Measurements from ENCODE around the gene MKNK2. TPM values are rescaled to one million over a fixed set of nuclear protein-coding genes. Genes with fewer than 3 reads are reported as not detected.
"Not testable (repeated sequence)": the region's sequence is repeated elsewhere in the genome, so short reads cannot be mapped to it uniquely, and the experiment has no call there.

Gene MKNK2
- total and polyA plus RNA-seq, 2 experiments from 2014 or later = 28.9 to 78.6 TPM

GRCh38 chr19:1991018-1991913, 59.8 kb downstream of the MKNK2 start:
- no peak overlapping the region for H3K9ac ChIP-seq
- no peaks in the 10 kb centered on the region for H3K4me1 ChIP-seq (ENCODE audit: insufficient read depth)
- H3K79me2 ChIP-seq (ENCODE audit: insufficient read depth) = no peaks in the 10 kb centered on the region
- H3K27ac ChIP-seq = no peak overlapping the region
- H3K9me3 ChIP-seq (ENCODE audit: low read depth) = no peaks in the 10 kb centered on the region
- no peak overlapping the region for H3K4me3 ChIP-seq
- H2AFZ ChIP-seq = no peak overlapping the region
- no peaks in the 10 kb centered on the region for H3F3A ChIP-seq (ENCODE audit: insufficient read depth)
- no peaks in the 10 kb centered on the region for H3K9me2 ChIP-seq (ENCODE audit: insufficient read depth)
- H3K4me2 ChIP-seq (ENCODE audit: unreplicated experiment) = no peak overlapping the region
- in situ Hi-C loops (cut with MboI) = no loop called here
- WGBS, 2 experiments (ENCODE audit: low coverage in 1 of 2, low lambda C conversion rate in 2 of 2, missing lambda C conversion rate in 2 of 2) = 86 to 87% methylated on average over 19 to 30 of the region's 30 CpGs
- H4K20me1 ChIP-seq (ENCODE audit: insufficient read depth) = no peaks in the 10 kb centered on the region
- TF ChIP-seq EZH2phosphoT487 (IDR thresholded peaks at IDR 0.05; ENCODE audit: insufficient read depth, low read depth) = no peak
- TF ChIP-seq EZH2 (IDR thresholded peaks at IDR 0.05; ENCODE audit: insufficient read depth, poor library complexity, severe bottlenecking) = no peak
- peaks cover 6% of the 10 kb centered on the region for H3K36me3 ChIP-seq (ENCODE audit: low read depth)
- no peaks in the 10 kb centered on the region for H3K27me3 ChIP-seq (replicated peaks; ENCODE audit: insufficient read depth)
- DNase-seq = no peak

DNA sequence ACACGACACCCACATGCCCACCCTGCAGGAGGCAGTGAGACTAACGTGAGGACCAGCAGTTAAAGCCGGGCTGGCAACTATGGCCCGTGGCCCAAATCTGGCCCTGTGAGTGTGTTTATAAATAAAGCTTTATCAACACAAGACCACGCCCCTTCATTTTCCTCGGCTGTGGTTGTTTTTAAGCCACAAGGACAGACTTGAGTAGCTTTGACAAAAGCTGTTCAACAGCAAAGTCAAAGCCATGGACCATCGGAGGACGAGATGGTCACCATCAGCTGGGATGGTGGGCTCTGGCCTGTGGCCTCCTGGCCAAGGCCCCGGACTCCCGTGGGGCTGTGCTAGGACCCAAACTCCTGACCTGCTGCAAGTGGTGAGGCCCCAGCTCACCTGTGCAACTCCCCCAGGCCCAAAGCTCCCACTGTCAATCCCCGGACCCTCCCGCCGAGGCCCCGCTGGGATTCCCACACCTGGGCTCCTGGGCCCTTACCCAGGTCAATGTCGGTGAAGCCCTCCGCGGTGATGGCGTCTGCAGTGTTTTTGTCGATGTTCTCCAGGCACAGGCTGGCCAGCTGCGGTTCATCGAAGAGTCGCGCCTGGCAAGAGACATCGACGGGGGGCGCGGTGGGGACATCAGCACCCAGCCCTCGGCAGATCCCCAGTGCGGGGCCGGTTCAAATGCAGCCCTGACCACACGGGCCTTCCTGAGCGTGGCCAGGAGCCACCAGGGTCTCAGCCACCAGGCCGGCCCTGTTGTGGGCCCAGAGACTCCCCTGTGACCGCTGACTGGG, 60.6 kb downstream of the MKNK2 start:
- no peaks in the 10 kb centered on the region for H3K4me1 ChIP-seq (ENCODE audit: insufficient read depth)
- no peaks in the 10 kb centered on the region for H3K79me2 ChIP-seq (ENCODE audit: insufficient read depth)
- H4K20me1 ChIP-seq (ENCODE audit: insufficient read depth) = no peaks in the 10 kb centered on the region
- H2AFZ ChIP-seq = no peak overlapping the region
- no peaks in the 10 kb centered on the region for H3K9me2 ChIP-seq (ENCODE audit: insufficient read depth)
- in situ Hi-C loops (cut with MboI) = no loop called here
- H3K4me3 ChIP-seq = no peak overlapping the region
- 97 to 99% methylated on average over 33 to 34 of the region's 34 CpGs for WGBS, 2 experiments (ENCODE audit: low coverage in 1 of 2, low lambda C conversion rate in 2 of 2, missing lambda C conversion rate in 2 of 2)
- H3K9ac ChIP-seq = no peak overlapping the region
- no peak overlapping the region for H3K4me2 ChIP-seq (ENCODE audit: unreplicated experiment)
- no peaks in the 10 kb centered on the region for H3K9me3 ChIP-seq (ENCODE audit: low read depth)
- no peaks in the 10 kb centered on the region for H3K27me3 ChIP-seq (replicated peaks; ENCODE audit: insufficient read depth)
- H3K27ac ChIP-seq = no peak overlapping the region
- H3F3A ChIP-seq (ENCODE audit: insufficient read depth) = no peaks in the 10 kb centered on the region
- TF ChIP-seq EZH2phosphoT487 (IDR thresholded peaks at IDR 0.05; ENCODE audit: insufficient read depth, low read depth) (no peak), EZH2 (IDR thresholded peaks at IDR 0.05; ENCODE audit: insufficient read depth, poor library complexity, severe bottlenecking) (no peak)
- H3K36me3 ChIP-seq (ENCODE audit: low read depth) = no peaks in the 10 kb centered on the region
- DNase-seq = no peak

DNA sequence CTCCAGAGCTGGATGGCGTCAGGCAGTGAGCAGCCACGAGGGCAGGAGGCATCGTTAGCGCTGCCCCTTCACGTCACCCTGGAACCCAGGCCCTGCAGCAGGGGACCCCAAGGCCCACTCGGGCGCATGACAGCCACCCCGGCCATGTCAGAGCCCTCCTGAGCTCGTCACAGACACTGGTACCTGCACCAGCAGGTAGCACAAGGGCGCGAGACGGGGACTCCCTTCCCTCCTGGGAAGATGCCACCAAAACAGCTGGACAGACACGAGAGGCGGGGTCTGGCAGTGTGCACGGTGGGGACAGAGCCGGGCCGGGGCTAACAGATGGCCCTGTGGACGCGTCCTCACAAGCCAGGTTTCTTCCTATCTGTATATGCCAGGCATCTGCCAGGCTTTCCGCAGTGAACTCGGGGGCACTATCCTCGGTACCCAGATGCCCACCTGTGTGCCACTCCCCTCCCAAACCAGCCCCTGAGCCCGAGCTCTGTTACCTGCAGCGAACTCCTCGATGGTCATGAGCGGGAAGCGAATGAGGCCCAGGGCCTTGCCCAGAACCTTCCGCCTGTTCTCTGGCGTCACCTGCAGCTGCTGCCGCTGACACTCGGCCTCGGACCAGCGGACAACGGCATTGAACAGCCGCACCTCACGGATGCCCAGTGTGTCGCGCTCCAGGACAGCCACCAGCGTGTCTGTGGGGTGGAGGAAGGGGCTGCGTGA, 61.4 kb downstream of the MKNK2 start:
- Histone ChIP-seq H3K9me3 (ENCODE audit: low read depth) (no peaks in the 10 kb centered on the region), H3K27me3 (replicated peaks; ENCODE audit: insufficient read depth) (no peaks in the 10 kb centered on the region), H3K36me3 (ENCODE audit: low read depth) (no peaks in the 10 kb centered on the region), H3K4me3 (no peak overlapping the region), H3K4me2 (ENCODE audit: unreplicated experiment) (no peak overlapping the region), H3K9ac (no peak overlapping the region), H2AFZ (no peak overlapping the region), H3K9me2 (ENCODE audit: insufficient read depth) (no peaks in the 10 kb centered on the region), H4K20me1 (ENCODE audit: insufficient read depth) (no peaks in the 10 kb centered on the region), H3K27ac (no peak overlapping the region), H3K79me2 (ENCODE audit: insufficient read depth) (no peaks in the 10 kb centered on the region), H3K4me1 (ENCODE audit: insufficient read depth) (no peaks in the 10 kb centered on the region), H3F3A (ENCODE audit: insufficient read depth) (no peaks in the 10 kb centered on the region)
- no peak for DNase-seq
- in situ Hi-C loops (cut with MboI) = no loop called here
- TF ChIP-seq EZH2 (IDR thresholded peaks at IDR 0.05; ENCODE audit: insufficient read depth, poor library complexity, severe bottlenecking) (no peak), EZH2phosphoT487 (IDR thresholded peaks at IDR 0.05; ENCODE audit: insufficient read depth, low read depth) (no peak)
- WGBS, 2 experiments (ENCODE audit: low coverage in 1 of 2, low lambda C conversion rate in 2 of 2, missing lambda C conversion rate in 2 of 2) = 93 to 94% methylated on average over 39 to 40 of the region's 40 CpGs

GRCh38 chr19:1988464-1988863, 62.6 kb downstream of the MKNK2 start:
- H3K4me1 ChIP-seq (ENCODE audit: insufficient read depth); in situ Hi-C loops (cut with MboI); H3K36me3 ChIP-seq (ENCODE audit: low read depth); H3K27ac ChIP-seq; H3K4me3 ChIP-seq; DNase-seq; H3F3A ChIP-seq (ENCODE audit: insufficient read depth); H3K9me2 ChIP-seq (ENCODE audit: insufficient read depth); H3K27me3 ChIP-seq (replicated peaks; ENCODE audit: insufficient read depth); H3K9me3 ChIP-seq (ENCODE audit: low read depth); H2AFZ ChIP-seq; H4K20me1 ChIP-seq (ENCODE audit: insufficient read depth); H3K4me2 ChIP-seq (ENCODE audit: unreplicated experiment); H3K9ac ChIP-seq; H3K79me2 ChIP-seq (ENCODE audit: insufficient read depth): not testable (repeated sequence)
- WGBS, 2 experiments (ENCODE audit: low coverage in 1 of 2, low lambda C conversion rate in 2 of 2, missing lambda C conversion rate in 2 of 2) = 87 to 93% methylated on average over 10 of the region's 10 CpGs

Small RNA genes within 50 kb of the gene (small RNA-seq; reads per million reads assigned to genes)
- not detected for gene AC007136.1 (ENCODE audit: low read depth, low replicate concordance)

Other genes starting within 250 kb of the MKNK2 start
- gene ATP8B3, start 239.0 kb downstream of the MKNK2 start, total RNA-seq (2014; rRNA removed; shearing (Covaris generic)) = 0.32 and 2.5 TPM in 2 replicates
- gene ATP8B3, start 239.0 kb downstream of the MKNK2 start, polyA plus RNA-seq (2016; fragmentation: Nextera tagmentation; extraction: Ambion mirVana) = 1.8 and 1.9 TPM in 2 replicates
- gene REXO1, start 202.8 kb downstream of the MKNK2 start, total RNA-seq (2014; rRNA removed; shearing (Covaris generic)) = 4.2 and 5.2 TPM in 2 replicates
- gene REXO1, start 202.8 kb downstream of the MKNK2 start, polyA plus RNA-seq (2016; fragmentation: Nextera tagmentation; extraction: Ambion mirVana) = 4.2 and 4.9 TPM in 2 replicates
- 8.9 and 11.0 TPM in 2 replicates for gene KLF16, start 187.7 kb downstream of the MKNK2 start, total RNA-seq (2014; rRNA removed; shearing (Covaris generic))
- 4.2 and 4.6 TPM in 2 replicates for gene KLF16, start 187.7 kb downstream of the MKNK2 start, polyA plus RNA-seq (2016; fragmentation: Nextera tagmentation; extraction: Ambion mirVana)
- 147 and 157 TPM in 2 replicates for gene ABHD17A, start 165.7 kb downstream of the MKNK2 start, total RNA-seq (2014; rRNA removed; shearing (Covaris generic))
- 37.6 and 39.4 TPM in 2 replicates for gene ABHD17A, start 165.7 kb downstream of the MKNK2 start, polyA plus RNA-seq (2016; fragmentation: Nextera tagmentation; extraction: Ambion mirVana)
- gene ADAT3, start 145.8 kb downstream of the MKNK2 start, total RNA-seq (2014; rRNA removed; shearing (Covaris generic)) = 0.22 and 3.2 TPM in 2 replicates
- 2.4 and 3.2 TPM in 2 replicates for gene ADAT3, start 145.8 kb downstream of the MKNK2 start, polyA plus RNA-seq (2016; fragmentation: Nextera tagmentation; extraction: Ambion mirVana)
- gene SCAMP4, start 145.8 kb downstream of the MKNK2 start, total RNA-seq (2014; rRNA removed; shearing (Covaris generic)) = 110 and 185 TPM in 2 replicates
- gene SCAMP4, start 145.8 kb downstream of the MKNK2 start, polyA plus RNA-seq (2016; fragmentation: Nextera tagmentation; extraction: Ambion mirVana) = 73.9 and 81.9 TPM in 2 replicates
- gene CSNK1G2, start 110.1 kb downstream of the MKNK2 start, total RNA-seq (2014; rRNA removed; shearing (Covaris generic)) = 76.6 and 81.4 TPM in 2 replicates
- 9.5 and 15.2 TPM in 2 replicates for gene CSNK1G2, start 110.1 kb downstream of the MKNK2 start, polyA plus RNA-seq (2016; fragmentation: Nextera tagmentation; extraction: Ambion mirVana)
- 69.5 and 72.0 TPM in 2 replicates for gene BTBD2, start 35.5 kb downstream of the MKNK2 start, total RNA-seq (2014; rRNA removed; shearing (Covaris generic))
- gene BTBD2, start 35.5 kb downstream of the MKNK2 start, polyA plus RNA-seq (2016; fragmentation: Nextera tagmentation; extraction: Ambion mirVana) = 6.8 and 9.0 TPM in 2 replicates
- gene MOB3A, start 45.1 kb upstream of the MKNK2 start, total RNA-seq (2014; rRNA removed; shearing (Covaris generic)) = 38.7 and 53.1 TPM in 2 replicates
- 53.7 and 57.0 TPM in 2 replicates for gene MOB3A, start 45.1 kb upstream of the MKNK2 start, polyA plus RNA-seq (2016; fragmentation: Nextera tagmentation; extraction: Ambion mirVana)
- 1.6 and 2.3 TPM in 2 replicates for gene IZUMO4, start 45.7 kb upstream of the MKNK2 start, total RNA-seq (2014; rRNA removed; shearing (Covaris generic))
- 0.89 and 1.5 TPM in 2 replicates for gene IZUMO4, start 45.7 kb upstream of the MKNK2 start, polyA plus RNA-seq (2016; fragmentation: Nextera tagmentation; extraction: Ambion mirVana)
- gene AP3D1, start 100.3 kb upstream of the MKNK2 start, total RNA-seq (2014; rRNA removed; shearing (Covaris generic)) = 95.4 and 97.6 TPM in 2 replicates
- 65.2 and 79.0 TPM in 2 replicates for gene AP3D1, start 100.3 kb upstream of the MKNK2 start, polyA plus RNA-seq (2016; fragmentation: Nextera tagmentation; extraction: Ambion mirVana)
- 4.3 and 4.4 TPM in 2 replicates for gene DOT1L, start 112.7 kb upstream of the MKNK2 start, total RNA-seq (2014; rRNA removed; shearing (Covaris generic))
- gene DOT1L, start 112.7 kb upstream of the MKNK2 start, polyA plus RNA-seq (2016; fragmentation: Nextera tagmentation; extraction: Ambion mirVana) = 4.0 and 5.3 TPM in 2 replicates
- gene PLEKHJ1, start 185.1 kb upstream of the MKNK2 start, total RNA-seq (2014; rRNA removed; shearing (Covaris generic)) = 68.3 and 85.1 TPM in 2 replicates
- gene PLEKHJ1, start 185.1 kb upstream of the MKNK2 start, polyA plus RNA-seq (2016; fragmentation: Nextera tagmentation; extraction: Ambion mirVana) = 62.3 and 69.5 TPM in 2 replicates
- gene SF3A2, start 185.6 kb upstream of the MKNK2 start, total RNA-seq (2014; rRNA removed; shearing (Covaris generic)) = 20.9 and 26.7 TPM in 2 replicates
- gene SF3A2, start 185.6 kb upstream of the MKNK2 start, polyA plus RNA-seq (2016; fragmentation: Nextera tagmentation; extraction: Ambion mirVana) = 13.7 and 16.8 TPM in 2 replicates
- gene AMH, start 198.1 kb upstream of the MKNK2 start, total RNA-seq (2014; rRNA removed; shearing (Covaris generic)) = not detected in 2 replicates
- not detected in 2 replicates for gene AMH, start 198.1 kb upstream of the MKNK2 start, polyA plus RNA-seq (2016; fragmentation: Nextera tagmentation; extraction: Ambion mirVana)
- gene JSRP1, start 205.2 kb upstream of the MKNK2 start, total RNA-seq (2014; rRNA removed; shearing (Covaris generic)) = not detected in 2 replicates
- gene JSRP1, start 205.2 kb upstream of the MKNK2 start, polyA plus RNA-seq (2016; fragmentation: Nextera tagmentation; extraction: Ambion mirVana) = 0.41 TPM in 1 of 2 replicates, not detected in the other
- gene PEAK3, start 230.9 kb upstream of the MKNK2 start, total RNA-seq (2014; rRNA removed; shearing (Covaris generic)) = not detected in 2 replicates
- 0.19 TPM in 1 of 2 replicates, not detected in the other for gene PEAK3, start 230.9 kb upstream of the MKNK2 start, polyA plus RNA-seq (2016; fragmentation: Nextera tagmentation; extraction: Ambion mirVana)